DOHH2 (cell line): ENCODE results near the gene METTL22.

Experiments
- CTCF ChIP-seq: fragments of 200-600 bp; sonication (generic); IDR thresholded peaks from one replicate; pipeline ENCODE4 v1.5.1; 2014; ENCODE audit warnings: antibody characterized with exemption, mild to moderate bottlenecking, low read depth, low read length; ENCODE audit not compliant: poor library complexity, severe bottlenecking
- EZH2phosphoT487 ChIP-seq: fragments of 200-600 bp; sonication (generic); IDR thresholded peaks from 2 replicates; pipeline ENCODE4 v1.6.1; 2017; ENCODE audit warnings: borderline replicate concordance, mild to moderate bottlenecking, antibody characterized with exemption, low read length, moderate library complexity, mixed read lengths

- TF ChIP-seq EZH2phosphoT487 (no peak), CTCF (no peak)
These were observed 41.9 kb downstream of the METTL22 start for GRCh38 chr16:8663192-8664089.
